Pons (tissue), 1 donor: ENCODE measurements around the gene PPARD.
"Not testable (repeated sequence)": the region's sequence is repeated elsewhere in the genome, so short reads cannot be mapped to it uniquely, and the experiment has no call there.

Experiments used
- DNase-seq: peaks from one replicate; pipeline ENCODE4 v3.0.0-alpha.2; 2016; ENCODE audit warnings: low spot score

PPARD gene

DNA sequence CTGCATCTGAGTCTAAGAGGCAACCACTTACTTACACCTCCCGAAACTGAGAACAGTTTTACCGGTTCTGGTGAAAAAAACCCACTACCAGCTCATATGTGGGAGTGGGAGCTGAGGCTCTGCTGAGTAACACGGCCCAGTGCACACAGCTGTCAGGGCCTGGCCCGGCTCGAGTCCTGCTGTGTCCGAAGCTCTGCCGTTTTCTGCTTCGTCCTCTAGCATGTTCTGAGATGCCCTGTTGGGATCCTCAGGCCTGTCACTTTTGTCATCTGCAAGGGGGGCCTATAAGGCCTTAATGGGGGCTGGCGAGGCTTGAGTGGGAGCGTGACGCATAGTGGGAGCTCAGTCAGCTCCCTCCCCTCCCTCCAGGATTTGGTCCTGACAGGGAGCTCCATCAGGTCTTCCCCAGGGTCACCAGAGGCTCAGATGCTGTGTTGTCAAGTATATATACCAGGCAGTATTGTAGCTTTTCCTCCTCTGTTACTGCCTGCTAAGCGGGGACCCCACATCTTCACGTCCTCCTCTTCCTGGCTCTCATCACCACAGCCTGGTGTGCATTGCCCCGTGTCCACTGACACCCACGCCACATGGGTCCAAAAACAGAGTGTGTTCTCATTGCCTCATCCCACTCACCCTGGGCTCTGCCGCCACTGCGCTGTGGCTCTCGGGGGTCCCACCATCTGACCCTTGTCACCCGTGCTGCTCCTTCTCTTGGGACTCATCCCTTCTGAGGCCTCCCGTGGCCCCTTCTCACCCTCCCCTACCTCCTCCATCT, 64.5 kb downstream of the PPARD start:
- DNase-seq, result no peak

DNA sequence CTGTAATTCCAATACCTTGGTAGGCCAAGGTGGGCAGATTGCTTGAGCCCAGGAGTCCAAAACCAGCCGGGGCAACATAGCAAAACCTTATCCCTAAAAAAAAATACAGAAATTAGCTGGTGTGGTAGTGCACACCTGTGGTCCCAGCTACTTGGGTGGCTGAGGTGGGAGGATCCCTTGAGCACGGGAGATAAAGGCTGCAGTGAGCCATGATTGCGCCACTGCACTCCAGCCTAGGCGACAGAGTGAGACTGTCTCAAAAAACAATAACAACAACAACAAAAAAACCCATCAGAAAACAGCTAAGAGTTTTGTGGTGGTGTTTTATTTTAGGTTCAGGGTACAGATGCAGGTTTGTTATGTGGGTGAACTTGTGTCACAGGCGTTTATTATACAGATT, 66.9 kb downstream of the PPARD start:
- no peak for DNase-seq

DNA sequence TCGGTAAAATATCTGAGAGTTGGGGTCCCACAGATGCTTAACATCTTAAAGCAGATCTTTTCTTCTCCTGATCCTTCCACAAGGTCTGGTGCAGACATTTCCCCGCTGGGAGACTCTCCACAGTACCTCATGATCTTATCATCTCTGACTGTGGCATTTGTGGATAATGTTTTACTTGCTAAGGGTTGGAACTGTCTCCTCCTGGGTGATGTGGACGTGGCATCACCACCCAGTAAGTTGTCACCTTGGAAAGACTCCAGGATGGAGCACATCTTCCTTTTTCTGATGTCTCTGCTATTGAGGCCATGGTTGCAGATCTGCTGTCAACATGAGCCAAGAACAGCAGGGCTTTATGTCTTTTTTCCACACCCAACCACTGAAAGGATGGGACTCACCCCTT, 67.8 kb downstream of the PPARD start:
- no peak for DNase-seq

DNA sequence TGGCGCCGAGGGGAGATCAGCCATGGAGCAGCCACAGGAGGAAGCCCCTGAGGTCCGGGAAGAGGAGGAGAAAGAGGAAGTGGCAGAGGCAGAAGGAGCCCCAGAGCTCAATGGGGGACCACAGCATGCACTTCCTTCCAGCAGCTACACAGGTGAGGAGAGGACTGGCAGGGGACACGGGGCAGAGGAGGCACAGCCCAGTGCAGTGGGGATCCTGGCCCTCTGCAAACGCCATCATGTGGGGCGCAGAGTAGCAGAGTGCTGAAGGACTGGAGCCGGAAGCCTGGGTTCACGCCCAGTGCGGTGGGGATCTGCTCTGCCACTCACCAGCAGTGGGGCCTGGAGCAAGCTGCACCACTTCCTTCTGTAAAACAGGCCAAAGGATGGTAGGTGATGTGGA, 68.7 kb downstream of the PPARD start:
- no peak for DNase-seq

DNA sequence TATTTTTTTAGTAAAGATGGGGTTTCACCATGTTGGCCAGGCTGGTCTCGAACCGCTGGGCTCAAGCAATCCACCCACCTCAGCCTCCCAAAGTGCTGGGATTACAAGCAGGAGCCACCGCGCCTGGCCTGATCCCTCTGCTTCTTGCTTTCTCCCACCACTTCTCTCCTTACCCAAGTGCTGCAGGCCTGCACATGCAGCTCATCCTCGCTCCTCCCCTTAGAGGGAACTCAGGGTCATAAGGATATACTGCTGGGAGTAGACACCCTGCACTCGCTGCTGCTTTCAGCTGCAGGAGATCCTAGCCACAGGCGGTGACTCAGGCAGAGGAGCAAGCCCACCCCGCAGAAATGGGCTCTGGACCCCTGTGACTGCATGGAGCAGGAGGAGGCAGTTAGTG, 69.7 kb downstream of the PPARD start:
- DNase-seq, result no peak

DNA sequence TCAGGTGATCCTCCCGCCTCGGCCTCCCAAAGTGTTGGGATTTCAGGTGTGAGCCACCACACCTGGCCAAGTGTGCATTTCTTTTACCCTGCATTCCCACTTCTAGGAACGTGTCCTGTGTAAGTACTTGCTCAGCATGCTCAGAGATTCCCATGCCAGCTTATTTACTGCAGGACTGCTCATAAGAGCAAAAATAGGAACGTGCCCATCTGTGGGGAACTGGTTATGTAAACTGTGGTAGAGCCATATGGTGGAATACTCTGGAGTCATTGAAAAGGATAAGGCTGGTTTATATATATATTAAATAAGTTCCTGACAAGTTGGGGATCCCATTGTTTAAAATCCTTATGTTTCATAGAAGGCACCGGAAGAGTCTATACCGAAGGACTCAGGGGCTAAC, 71.6 kb downstream of the PPARD start:
- DNase-seq, result no peak

DNA sequence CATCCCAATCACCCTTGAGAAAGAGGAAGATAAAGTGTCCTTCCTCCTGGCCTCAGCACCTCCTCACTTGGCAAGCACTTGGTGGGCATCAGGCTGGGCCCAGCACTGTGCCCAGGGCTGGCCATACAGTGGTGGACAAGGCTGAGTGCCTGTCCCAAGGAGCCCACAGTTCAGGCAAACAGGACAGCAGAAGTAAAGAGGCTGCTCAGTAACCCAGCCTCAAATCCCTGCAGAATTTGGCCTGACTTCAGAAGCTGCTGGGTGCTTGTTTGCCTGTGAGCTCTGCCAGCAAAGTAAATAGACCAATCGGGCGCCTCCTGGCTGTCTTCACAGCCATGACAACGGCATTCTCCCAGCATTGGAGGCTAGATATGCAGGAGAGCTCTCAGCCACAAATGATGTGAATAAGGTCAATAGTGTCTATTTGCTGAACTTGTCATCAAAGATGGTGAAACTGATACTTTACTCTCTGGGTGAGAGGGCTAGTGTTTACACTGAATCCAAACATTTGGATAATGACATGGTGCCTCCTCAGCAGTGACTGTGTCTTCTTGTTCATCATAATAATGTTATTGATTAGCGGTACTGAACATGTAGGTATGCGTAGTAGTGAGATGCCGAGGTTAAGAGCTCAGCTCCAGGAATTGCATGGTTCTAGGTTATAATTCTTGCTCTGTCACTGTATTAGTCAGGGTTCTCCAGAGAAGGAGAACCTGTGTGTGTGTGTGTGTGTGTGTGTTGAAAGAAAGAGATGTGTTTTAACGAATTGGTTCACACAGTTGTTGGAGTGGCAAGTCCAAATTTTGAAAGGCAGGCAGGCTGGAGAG, 72.9 kb downstream of the PPARD start:
- peak; percentile 97 for DNase-seq

DNA sequence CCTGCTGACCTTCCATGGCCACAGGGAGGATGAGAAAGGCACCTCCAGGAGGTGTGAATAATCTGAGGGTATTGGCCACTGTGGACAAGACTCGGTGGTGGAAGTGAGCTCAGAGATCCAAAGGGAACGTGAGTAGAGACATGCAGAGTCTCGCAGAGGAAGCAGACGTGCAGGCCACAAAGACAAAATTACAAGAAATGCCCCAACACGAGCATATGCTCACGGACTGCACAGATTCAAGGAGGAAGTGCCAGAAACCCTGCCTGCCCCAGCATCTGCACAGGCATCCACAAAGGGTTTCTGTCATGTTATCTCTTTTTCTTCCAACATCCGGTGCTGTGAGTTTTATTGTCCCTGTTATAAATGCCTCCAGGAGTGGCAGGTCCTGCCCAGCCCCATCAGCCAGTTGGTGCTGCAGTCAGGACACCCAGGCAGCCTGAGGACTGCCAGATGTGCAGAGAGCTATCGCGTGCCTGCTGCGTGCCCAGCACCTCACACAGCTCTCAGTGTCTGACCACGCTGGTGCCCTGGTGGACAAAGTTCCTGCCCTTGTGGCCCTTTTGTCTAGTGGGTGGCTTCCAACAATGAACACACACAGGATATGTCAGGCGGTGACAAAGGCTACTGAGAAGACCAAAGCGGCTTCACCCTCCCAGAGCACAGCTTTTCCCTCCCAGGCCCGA, 75.8 kb downstream of the PPARD start:
- peak; percentile 80 for DNase-seq

DNA sequence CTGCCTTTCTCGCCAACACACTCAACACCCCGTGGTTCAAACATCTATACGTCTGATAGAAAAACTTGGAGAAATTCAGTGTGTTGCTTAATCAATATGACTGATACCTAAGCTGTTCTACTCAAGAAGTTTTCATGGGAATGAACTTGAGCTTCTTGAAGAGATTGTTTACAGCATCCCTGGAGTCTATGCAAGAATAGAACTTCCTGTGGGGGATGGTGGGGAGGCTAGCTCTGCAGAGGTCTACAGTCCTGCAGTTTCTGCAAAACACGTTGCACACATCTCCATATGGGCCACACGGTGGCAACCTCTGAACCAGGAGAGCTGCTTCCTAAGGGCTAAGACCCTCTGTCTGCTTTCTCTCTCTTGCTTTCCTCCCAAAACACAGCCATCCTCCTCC, 77.1 kb downstream of the PPARD start:
- peak; percentile 17 for DNase-seq

DNA sequence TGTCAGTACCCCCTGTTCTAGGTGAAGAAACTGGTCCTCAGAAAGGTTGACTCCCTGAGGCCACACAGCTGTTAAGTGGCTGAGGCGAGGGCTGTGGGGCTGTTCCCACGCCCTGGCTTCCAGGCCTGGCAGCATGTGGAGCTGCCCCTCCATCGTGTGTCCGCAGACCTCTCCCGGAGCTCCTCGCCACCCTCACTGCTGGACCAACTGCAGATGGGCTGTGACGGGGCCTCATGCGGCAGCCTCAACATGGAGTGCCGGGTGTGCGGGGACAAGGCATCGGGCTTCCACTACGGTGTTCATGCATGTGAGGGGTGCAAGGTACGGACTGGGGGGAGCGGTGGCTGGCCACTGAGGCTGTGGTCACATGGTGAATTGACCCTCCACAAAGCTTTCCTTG, 77.6 kb downstream of the PPARD start:
- no peak for DNase-seq

DNA sequence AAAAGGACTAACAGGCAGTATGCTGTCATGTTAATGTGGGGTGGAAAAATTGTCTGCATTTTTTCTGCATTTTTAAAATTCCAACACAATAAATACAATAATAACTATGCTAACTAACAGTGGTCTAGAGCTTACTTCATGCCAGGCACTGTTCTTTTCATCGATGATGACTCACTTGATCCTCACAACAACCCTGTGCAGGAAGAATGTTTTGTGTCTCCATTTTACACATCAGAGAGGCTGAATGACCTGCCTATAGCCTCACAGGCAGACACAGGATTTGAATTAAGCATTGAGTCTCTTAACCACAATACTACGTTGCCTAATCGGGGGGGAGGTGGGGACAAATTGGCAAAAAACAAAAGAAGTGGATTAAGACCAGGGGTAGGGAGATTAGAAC, 82.9 kb downstream of the PPARD start:
- DNase-seq, result no peak

DNA sequence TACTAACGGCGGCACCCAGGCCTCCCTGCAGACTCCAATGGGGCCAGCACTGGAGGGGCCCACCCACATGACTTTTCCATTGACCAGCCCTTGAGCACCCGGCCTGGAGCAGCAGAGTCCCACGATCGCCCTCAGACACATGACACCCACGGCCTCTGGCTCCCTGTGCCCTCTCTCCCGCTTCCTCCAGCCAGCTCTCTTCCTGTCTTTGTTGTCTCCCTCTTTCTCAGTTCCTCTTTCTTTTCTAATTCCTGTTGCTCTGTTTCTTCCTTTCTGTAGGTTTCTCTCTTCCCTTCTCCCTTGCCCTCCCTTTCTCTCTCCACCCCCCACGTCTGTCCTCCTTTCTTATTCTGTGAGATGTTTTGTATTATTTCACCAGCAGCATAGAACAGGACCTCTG, 83.7 kb downstream of the PPARD start:
- DNase-seq, result peak; percentile 48

DNA sequence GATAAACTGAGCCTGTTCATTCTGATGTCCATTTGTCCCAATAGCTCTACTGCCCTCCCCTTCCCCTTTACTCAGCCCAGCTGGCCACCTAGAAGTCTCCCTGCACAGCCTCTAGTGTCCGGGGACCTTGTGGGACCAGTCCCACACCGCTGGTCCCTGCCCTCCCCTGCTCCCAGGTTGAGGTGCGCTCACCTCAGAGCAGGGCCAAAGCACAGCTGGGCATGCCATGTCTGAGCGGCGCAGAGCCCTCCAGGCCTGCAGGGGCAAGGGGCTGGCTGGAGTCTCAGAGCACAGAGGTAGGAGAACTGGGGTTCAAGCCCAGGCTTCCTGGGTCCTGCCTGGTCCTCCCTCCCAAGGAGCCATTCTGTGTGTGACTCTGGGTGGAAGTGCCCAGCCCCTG, 85.1 kb downstream of the PPARD start:
- no peak for DNase-seq

DNA sequence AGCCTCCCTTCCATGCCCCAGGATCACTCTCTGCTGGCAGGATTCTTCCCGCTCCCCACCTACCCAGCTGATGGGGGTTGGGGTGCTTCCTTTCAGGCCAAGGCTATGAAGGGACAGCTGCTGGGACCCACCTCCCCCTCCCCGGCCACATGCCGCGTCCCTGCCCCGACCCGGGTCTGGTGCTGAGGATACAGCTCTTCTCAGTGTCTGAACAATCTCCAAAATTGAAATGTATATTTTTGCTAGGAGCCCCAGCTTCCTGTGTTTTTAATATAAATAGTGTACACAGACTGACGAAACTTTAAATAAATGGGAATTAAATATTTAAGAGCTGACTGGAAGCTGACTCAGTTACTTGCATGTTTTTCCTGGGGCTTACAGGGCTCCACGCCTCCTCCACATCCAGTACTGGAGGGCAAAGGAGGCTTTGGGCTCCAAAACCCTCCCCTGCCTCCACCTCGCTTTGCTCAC, 85.5 kb downstream of the PPARD start:
- DNase-seq, result no peak

DNA sequence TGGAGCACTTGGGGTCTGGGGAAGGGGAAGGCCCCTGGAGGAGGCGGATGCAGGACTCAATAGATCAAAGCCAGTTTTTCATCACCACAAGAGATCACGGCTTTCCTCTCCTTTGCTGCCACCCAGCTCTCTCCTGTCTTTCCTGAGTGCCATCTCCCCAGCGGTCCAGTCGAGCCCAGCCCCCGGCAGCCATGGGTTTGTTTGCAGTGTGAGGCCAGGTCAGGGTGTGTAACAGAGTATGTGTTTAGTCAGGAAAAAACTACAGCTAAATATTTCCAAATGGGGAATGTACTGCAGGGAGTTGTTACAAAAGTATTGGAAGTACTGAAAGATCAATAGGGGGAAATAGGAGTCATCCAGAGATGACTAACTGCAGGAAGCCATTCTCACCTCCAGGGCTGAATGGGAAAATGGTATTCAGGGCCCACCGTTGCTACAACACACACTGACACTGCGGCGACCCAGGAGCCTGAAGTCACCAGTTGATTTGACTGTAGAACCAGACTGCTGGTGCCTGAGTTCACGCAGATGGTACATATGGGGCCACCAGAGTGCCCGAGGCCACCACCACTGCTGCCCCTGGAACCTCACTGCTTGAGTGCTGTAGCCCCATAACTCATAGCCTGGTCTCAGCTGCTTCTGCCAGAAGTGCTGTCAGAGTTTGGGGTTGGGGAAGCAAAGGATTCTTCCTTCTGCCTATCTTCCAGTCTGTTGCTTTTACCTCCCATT, 86.2 kb downstream of the PPARD start:
- no peak for DNase-seq

DNA sequence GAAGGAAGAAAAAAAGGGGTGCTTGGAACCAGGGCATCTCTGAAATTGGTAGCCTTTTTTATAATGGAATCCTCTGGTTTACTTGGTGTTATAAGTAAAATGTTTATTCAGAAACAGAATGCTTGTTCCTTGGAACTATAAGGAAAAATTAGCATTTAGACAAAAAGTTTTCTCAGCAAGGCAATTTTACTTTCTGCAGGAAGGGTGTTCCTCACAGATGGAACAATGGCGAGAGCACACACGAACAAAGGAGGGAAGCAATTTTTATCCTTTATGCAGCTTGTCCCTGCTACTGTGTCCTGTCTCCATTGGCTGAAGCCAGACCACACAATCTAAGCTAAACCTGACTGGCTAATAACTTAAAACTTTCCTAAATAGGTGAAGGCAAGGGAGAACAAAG, 87.1 kb downstream of the PPARD start:
- DNase-seq, result no peak

DNA sequence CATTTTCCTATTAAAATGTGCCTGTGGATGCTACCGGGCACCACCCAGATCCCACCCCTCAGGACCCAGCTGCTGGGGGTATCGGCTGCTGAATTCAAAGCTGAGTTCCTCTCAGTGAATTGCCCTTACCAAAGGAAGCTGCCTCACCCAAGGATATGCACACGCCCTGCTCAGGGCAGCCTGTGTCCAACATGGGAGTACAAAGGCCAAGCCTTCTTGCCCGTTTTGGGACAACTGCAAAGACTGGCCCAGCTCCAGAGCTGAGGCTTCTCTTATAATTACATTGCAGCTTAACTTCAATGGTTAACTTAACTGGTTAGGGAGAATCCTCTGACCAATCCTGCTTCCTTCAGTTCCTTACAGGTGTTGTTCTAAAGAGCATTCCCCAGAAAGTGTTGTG, 89.9 kb downstream of the PPARD start:
- DNase-seq, result no peak

DNA sequence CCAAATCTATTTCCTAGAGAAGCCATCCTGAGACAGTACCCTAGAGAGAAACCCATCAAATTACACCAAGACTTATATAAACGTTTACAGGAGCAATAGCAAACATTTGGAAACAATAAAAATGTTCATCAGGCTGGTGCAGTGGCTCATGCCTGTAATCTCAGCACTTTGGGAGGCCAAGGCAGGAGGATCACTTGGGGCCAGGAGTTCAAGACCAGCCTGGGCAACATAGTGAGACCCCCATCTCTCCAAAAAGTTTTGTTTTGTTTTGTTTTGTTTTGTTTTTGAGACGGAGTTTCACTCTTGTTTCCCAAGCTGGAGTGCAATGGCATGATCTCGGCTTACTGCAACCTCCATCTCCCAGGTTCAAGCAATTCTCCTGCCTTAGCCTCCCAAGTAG, 90.3 kb downstream of the PPARD start:
- DNase-seq, result not testable (repeated sequence)

DNA sequence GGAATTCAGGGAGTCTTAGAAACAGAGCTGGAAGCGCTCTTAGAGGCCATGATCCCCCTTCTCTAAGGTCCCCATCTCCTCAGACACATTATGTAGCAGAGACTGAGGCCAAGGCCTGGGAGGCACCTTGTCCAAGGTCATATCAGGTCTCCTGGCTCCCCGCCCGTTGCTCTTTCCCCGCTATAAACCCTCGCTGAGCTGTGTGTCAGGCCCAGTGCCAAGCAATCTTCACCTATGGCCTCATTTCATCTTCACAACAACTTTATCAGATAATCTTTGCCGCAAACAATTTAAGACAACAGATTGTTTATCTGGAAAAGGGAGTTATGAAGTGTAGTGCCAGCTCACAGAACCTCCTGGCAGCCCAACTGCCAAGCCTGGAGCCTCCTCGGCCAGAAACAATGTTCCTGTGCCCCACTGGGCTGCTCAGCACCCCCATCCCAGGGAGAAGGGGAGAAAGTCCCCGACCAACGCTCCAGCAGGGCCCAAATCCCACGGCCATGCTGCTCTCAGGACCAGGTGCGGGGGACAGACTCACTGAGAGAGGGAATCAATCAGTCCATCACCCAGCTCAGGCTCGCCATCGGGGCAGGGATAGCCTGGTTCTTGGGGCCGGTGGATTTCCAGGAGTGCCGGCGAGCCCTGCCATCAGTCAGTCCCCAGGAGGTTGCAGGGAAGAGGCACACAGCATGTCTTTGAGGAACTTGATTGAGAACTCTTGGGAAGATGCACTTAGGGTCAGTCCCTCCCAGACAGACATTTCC, 92.9 kb downstream of the PPARD start:
- DNase-seq, result no peak

DNA sequence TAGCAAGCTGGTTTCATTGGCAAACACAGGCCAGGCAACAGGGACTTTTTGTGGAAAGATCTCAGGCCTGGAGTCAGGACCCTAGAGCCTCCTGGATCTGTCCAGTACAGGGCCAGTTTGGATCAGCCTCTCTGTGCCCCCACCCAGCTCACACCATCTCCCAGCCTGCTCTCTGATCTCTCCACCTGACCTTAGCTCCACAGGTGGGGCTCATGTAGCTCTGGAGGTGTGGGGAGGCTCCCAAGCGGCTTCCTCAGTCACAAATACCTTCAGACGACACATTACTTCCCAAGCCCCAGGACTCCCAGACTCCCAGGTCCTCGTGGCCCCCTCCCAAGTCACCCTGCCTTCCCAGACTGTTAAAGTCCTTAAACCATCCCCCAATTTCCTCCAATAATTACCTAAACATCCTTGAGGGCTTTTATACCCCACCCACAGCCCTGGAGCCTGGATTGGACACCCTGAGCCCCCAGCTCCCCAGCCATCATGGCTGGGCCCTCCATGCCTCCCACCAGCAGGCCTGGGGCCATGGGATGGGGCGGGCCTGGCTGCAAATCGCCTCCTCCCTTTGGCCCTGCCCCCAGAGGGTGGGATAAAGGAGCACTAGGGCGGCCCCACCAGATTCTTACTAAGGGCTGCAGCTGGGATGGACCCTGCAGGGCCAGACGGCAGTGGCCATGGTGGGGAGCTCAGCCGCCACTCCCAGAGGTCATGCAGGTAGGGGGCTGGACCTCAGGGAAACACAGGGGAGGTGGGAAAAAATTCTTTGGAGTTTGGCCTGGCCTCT, 93.9 kb downstream of the PPARD start:
- DNase-seq, result no peak
